Measurements from ENCODE around the gene NIT1. TPM values are rescaled to one million over a fixed set of nuclear protein-coding genes. Genes with fewer than 3 reads are reported as not detected.

The NIT1 gene, protein sequence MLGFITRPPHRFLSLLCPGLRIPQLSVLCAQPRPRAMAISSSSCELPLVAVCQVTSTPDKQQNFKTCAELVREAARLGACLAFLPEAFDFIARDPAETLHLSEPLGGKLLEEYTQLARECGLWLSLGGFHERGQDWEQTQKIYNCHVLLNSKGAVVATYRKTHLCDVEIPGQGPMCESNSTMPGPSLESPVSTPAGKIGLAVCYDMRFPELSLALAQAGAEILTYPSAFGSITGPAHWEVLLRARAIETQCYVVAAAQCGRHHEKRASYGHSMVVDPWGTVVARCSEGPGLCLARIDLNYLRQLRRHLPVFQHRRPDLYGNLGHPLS
- polyA plus RNA-seq: 35.5 and 38.5 TPM in 2 replicates

DNA sequence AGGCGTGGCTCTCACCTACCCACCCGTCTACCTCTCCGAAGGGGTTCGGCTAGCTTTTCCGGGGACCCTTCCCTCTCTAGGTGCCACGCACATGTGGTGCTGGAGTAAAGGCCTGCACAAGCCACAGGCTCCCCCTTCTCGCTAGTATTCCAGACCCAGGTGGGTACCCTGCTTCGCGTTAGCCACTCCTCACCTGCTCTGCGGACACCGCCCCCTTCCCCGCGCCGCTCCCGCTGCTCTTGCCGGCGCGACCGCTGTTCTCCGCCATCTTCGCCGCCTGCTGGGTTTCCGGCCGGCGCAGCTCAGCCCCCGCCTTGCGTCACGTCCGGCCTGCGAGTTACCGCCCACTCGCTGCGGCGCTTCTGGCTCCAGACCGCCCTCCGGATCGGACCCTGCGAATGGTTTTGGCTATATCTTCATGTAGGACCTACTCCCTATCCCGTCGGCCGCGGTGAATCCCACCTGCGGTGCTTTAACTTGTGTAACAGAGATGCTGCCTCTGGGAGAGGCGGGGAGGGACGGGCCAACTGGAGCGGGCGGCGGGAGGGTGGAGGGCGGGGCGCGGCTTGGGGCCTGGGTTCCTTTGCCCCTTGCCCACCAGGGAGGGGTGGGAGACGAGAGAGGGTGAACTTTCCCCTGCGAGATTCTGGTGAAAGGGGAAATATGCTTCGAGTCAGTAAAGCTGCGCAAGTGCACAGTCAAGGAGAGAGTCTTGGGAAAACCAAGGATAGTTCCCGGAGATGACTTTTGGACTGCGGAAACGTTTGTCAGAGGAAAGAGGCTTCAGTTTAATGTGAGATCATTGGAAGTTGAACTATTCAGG lies at the start of gene NIT1, which contains the start of gene PFDN2:
Gene NIT1, plus strand, starts transcription at position 347 of the 823 bp plus-strand sequence. Its CDS starts 72 bp downstream, at position 419.
Gene PFDN2, minus strand, starts transcription at position 279 of the 823 bp plus-strand sequence. Its CDS starts 11 bp downstream, at position 268.

GRCh38 chr1:161069731-161070270 lies 48.1 kb upstream of the NIT1 start, which contains the start of gene ARHGAP30:
Gene ARHGAP30 (minus strand): TSS chr1:161069891. CDS start chr1:161069624, 267 bp downstream.

DNA sequence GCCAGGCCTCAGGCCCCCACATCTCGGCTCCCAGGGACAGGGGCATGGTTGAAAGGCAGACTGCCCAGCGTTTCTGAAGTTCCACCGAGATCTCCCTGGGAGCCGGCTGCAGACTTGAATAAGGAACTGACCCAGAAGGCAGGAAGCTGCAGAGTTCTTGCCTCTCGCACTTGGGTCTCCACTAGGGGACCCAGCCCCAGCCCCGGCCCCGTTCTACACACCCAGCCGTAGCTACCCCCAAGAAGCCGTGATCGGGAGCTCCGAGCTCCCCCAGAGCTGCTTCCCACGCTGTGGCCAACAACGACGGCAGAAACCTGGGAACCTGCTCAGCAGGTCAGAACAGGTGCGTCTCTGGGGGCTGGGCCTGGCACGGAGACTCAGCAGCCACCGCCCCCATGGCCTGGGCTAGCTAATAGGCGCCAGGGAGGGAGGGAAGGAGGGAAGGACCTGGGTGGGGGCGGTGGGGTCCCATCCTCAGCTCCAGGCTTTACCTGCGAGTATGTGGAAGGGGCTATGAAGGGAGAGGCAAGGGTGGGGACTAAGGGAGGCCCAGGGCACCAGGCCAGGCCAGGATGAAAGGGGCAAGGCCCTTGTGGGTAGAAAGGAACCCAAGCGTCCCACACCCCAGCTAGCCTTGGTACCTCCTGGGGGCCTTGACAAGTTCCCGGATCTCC lies 28.5 kb upstream of the NIT1 start, which contains the start of gene NECTIN4:
Gene NECTIN4, minus strand, starts transcription at position 308 of the 674 bp plus-strand sequence. Its CDS starts 262 bp downstream, at position 46.

GRCh38 chr1:161098210-161099068 lies 19.5 kb upstream of the NIT1 start, which contains the start of gene KLHDC9:
Gene KLHDC9 (plus strand): TSS chr1:161098361. CDS start chr1:161098536, 175 bp downstream.

GRCh38 chr1:161132410-161133219 lies 14.7 kb downstream of the NIT1 start, which contains the start of gene DEDD:
Gene DEDD (minus strand): TSS chr1:161132667. CDS start chr1:161124462, 8,205 bp downstream.

GRCh38 chr1:161153682-161154337 lies 35.9 kb downstream of the NIT1 start, which contains the start of gene UFC1:
Gene UFC1 (plus strand): TSS chr1:161153978. CDS start chr1:161153998, 20 bp downstream.

GRCh38 chr1:161159087-161159912 lies 41.4 kb downstream of the NIT1 start, which contains the start of gene USP21:
Gene USP21 (plus strand): TSS chr1:161159500. CDS start chr1:161160641, 1,141 bp downstream.

GRCh38 chr1:161165742-161166668 lies 48.1 kb downstream of the NIT1 start, which contains the start of gene PPOX:
Gene PPOX (plus strand): TSS chr1:161166426. CDS start chr1:161166848, 422 bp downstream.

Other genes starting within 250 kb of the NIT1 start
- gene ITLN1, start 232.9 kb upstream of the NIT1 start, polyA plus RNA-seq: not detected in 2 replicates
- not detected in 2 replicates for gene ITLN2, start 163.3 kb upstream of the NIT1 start, polyA plus RNA-seq
- gene F11R, start 97.0 kb upstream of the NIT1 start, polyA plus RNA-seq: 0.10 TPM in 1 of 2 replicates, not detected in the other
- gene TSTD1, start 79.1 kb upstream of the NIT1 start, polyA plus RNA-seq: 35.1 and 74.9 TPM in 2 replicates
- gene USF1, start 72.1 kb upstream of the NIT1 start, polyA plus RNA-seq: 0.36 and 1.1 TPM in 2 replicates
- gene ARHGAP30, start 48.2 kb upstream of the NIT1 start, polyA plus RNA-seq: 0.11 TPM in 1 of 2 replicates, not detected in the other
- gene NECTIN4, start 28.5 kb upstream of the NIT1 start, polyA plus RNA-seq: not detected in 2 replicates
- gene KLHDC9, start 19.7 kb upstream of the NIT1 start, polyA plus RNA-seq: 8.0 and 17.1 TPM in 2 replicates
- gene PFDN2, start 68 bp upstream of the NIT1 start, polyA plus RNA-seq: 92.1 and 97.1 TPM in 2 replicates
- 27.4 and 28.0 TPM in 2 replicates for gene DEDD, start 14.6 kb downstream of the NIT1 start, polyA plus RNA-seq
- 301 and 305 TPM in 2 replicates for gene UFC1, start 35.9 kb downstream of the NIT1 start, polyA plus RNA-seq
- 3.2 and 6.2 TPM in 2 replicates for gene USP21, start 41.4 kb downstream of the NIT1 start, polyA plus RNA-seq
- 27.6 and 29.5 TPM in 2 replicates for gene PPOX, start 48.3 kb downstream of the NIT1 start, polyA plus RNA-seq
- 6.5 and 12.7 TPM in 2 replicates for gene B4GALT3, start 59.4 kb downstream of the NIT1 start, polyA plus RNA-seq
- gene ADAMTS4, start 80.9 kb downstream of the NIT1 start, polyA plus RNA-seq: 0.13 and 0.62 TPM in 2 replicates
- gene NDUFS2, start 84.3 kb downstream of the NIT1 start, polyA plus RNA-seq: 145 and 159 TPM in 2 replicates
- 2.9 and 7.6 TPM in 2 replicates for gene FCER1G, start 97.2 kb downstream of the NIT1 start, polyA plus RNA-seq
- not detected in 2 replicates for gene APOA2, start 105.5 kb downstream of the NIT1 start, polyA plus RNA-seq
- gene TOMM40L, start 108.0 kb downstream of the NIT1 start, polyA plus RNA-seq: 9.1 and 11.9 TPM in 2 replicates
- gene NR1I3, start 120.1 kb downstream of the NIT1 start, polyA plus RNA-seq: 0.23 and 1.4 TPM in 2 replicates
- 5.9 and 7.5 TPM in 2 replicates for gene PCP4L1, start 140.6 kb downstream of the NIT1 start, polyA plus RNA-seq
- gene MPZ, start 191.9 kb downstream of the NIT1 start, polyA plus RNA-seq: not detected in 2 replicates
- gene SDHC, start 196.3 kb downstream of the NIT1 start, polyA plus RNA-seq: 72.3 and 72.8 TPM in 2 replicates
- 0.83 and 1.7 TPM in 2 replicates for gene CFAP126, start 249.8 kb downstream of the NIT1 start, polyA plus RNA-seq

All from Purkinje cell (primary cell).